ENCODE results near the gene ARSG.

- TF ChIP-seq CTCF (IDR thresholded peaks at IDR 0.05) (no peak), EZH2 (IDR thresholded peaks at IDR 0.05; ENCODE audit: borderline replicate concordance, insufficient read depth, low read depth, low read length, poor library complexity, severe bottlenecking) (no peak)
Observed at GRCh38 chr17:68401288-68401687, 110.0 kb downstream of the ARSG start.

Measured in B cell (primary cell).